Upper lobe of right lung (tissue), 1 donor: ENCODE data around the gene SSC5D. TPM values are rescaled to one million over a fixed set of nuclear protein-coding genes. Genes with fewer than 3 reads are reported as not detected.

ENCODE experiments used
- ATAC-seq: fragments of 200-7000 bp; cut with Tn5 transposase; one replicate; pipeline ENCODE4 v1.9.1; 2020; ENCODE audit warnings: mild to moderate bottlenecking, moderate library complexity
- DNase-seq: peaks from one replicate; pipeline ENCODE4 v3.0.0-alpha.2; 2020
- H3K27ac ChIP-seq: fragments of 200-600 bp; one replicate; pipeline ENCODE4 v1.8.0; 2022
- H3K27me3 ChIP-seq: fragments of 200-600 bp; one replicate; pipeline ENCODE4 v1.8.0; 2022; ENCODE audit warnings: mild to moderate bottlenecking
- H3K36me3 ChIP-seq: fragments of 200-600 bp; one replicate; pipeline ENCODE4 v1.8.0; 2022
- H3K4me1 ChIP-seq: fragments of 200-600 bp; one replicate; pipeline ENCODE4 v1.8.0; 2022
- H3K4me3 ChIP-seq: fragments of 200-600 bp; one replicate; pipeline ENCODE4 v1.8.0; 2022; ENCODE audit warnings: mild to moderate bottlenecking
- H3K9me3 ChIP-seq: fragments of 200-600 bp; one replicate; pipeline ENCODE4 v1.8.0; 2022
- intact Hi-C: fragments of 100-400 bp; cut with DNase I; formaldehyde crosslinking; loops from one replicate; pipeline ENCODE4 v1.11.0; 2022
- total RNA-seq: library from RNA; stranded (reverse); fragmentation: NEBNext Ultra II Directional; extraction: Animal tissue kit (Norgen Biotek cat#: 25700); gene quantifications from one replicate; pipeline ENCODE4 v1.2.1, GENCODE V29; 2021
- TF ChIP-seq, protein P1 (sequence below): fragments of 200-600 bp; IDR thresholded peaks from one replicate; pipeline ENCODE4 v1.8.0; 2022; ENCODE audit warnings: antibody characterized with exemption
- donor health status: DM: no; HTN: yes; CAD: no; lungs with severe emphysema.

Gene SSC5D
- total RNA-seq, 1 donor from 2014 or later = 6.0 TPM

DNA sequence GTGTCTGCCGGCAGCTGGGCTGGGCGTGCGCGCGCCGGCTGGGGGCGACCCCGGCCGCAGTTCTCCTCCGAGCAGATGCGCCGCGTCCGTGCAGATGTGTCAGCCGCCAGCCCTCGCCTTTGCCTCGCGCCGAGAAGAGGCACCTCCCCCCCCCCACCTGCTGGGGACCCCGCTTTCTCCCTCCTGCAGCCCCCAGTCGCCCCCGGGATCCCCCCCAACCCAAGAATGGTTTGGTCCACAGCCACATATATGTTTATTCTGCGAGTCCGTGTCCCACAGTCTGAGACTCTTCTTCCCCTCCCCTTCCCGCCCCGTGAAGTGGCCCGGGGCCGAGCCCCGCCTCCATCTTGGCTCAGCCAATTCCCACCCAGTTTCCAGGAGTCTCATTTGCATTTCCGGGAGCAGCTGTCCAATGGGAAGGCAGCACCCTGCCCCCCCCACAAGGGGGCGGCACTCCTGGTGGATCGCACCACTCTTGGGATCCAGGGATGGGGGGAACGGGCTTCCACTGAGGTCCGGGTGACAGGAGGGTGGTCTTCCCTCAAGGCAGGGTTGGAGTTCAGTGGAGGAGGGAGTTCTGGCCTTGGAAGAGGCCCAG is 35.4 kb upstream of the SSC5D start:
- H3K27ac ChIP-seq = no peak overlapping the region
- no peaks in the 10 kb centered on the region for H3K36me3 ChIP-seq
- intact Hi-C loops = no loop called here
- H3K4me1 ChIP-seq = peaks cover 11% of the 10 kb centered on the region
- H3K4me3 ChIP-seq = no peak overlapping the region
- TF ChIP-seq, protein P1, sequence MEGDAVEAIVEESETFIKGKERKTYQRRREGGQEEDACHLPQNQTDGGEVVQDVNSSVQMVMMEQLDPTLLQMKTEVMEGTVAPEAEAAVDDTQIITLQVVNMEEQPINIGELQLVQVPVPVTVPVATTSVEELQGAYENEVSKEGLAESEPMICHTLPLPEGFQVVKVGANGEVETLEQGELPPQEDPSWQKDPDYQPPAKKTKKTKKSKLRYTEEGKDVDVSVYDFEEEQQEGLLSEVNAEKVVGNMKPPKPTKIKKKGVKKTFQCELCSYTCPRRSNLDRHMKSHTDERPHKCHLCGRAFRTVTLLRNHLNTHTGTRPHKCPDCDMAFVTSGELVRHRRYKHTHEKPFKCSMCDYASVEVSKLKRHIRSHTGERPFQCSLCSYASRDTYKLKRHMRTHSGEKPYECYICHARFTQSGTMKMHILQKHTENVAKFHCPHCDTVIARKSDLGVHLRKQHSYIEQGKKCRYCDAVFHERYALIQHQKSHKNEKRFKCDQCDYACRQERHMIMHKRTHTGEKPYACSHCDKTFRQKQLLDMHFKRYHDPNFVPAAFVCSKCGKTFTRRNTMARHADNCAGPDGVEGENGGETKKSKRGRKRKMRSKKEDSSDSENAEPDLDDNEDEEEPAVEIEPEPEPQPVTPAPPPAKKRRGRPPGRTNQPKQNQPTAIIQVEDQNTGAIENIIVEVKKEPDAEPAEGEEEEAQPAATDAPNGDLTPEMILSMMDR = no peak
- ATAC-seq = peak; percentile 62
- no peaks in the 10 kb centered on the region for H3K9me3 ChIP-seq
- DNase-seq = no peak
- H3K27me3 ChIP-seq = peaks cover 25% of the 10 kb centered on the region

DNA sequence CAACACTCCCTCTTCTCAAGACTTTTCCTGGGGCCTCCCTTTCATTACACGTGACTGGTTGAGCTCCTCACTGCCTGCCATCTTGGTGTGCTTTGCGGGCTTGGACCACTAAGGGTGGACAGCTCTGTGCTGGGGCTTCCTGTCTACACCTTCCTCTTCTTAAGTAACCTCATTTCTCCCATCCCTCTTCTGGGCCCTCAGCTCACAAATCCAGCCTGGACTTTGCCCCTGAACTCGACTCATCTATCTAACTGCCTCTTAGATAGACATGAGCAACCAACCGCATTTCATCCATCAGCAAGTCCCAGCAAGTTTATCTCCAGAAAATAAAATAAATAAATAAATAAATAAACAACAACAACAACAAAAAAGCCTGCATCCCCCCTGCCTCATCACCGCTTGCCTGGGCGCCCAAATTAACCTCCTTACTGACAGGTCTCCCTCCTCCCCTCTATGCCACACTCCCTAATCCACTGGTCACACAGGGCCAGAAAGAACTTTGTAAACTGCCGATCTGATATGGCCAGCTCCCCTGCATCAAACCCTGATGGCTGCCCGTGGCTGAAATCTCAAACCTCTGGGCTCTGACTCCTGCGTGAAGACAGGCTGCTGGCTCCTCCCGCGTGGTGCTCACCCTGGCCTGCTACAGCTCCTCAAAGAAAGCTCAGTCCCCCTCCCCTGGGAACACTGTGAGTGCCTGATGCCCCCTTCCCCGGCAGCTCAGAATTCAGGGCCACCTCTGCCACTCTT is 34.5 kb upstream of the SSC5D start:
- DNase-seq (no peak), ATAC-seq (no peak)
- Histone ChIP-seq H3K4me3 (no peak overlapping the region), H3K27ac (no peak overlapping the region), H3K36me3 (no peaks in the 10 kb centered on the region), H3K27me3 (peaks cover 25% of the 10 kb centered on the region), H3K9me3 (no peaks in the 10 kb centered on the region), H3K4me1 (peaks cover 11% of the 10 kb centered on the region)
- intact Hi-C loops = no loop called here
- TF ChIP-seq, protein P1 = no peak

DNA sequence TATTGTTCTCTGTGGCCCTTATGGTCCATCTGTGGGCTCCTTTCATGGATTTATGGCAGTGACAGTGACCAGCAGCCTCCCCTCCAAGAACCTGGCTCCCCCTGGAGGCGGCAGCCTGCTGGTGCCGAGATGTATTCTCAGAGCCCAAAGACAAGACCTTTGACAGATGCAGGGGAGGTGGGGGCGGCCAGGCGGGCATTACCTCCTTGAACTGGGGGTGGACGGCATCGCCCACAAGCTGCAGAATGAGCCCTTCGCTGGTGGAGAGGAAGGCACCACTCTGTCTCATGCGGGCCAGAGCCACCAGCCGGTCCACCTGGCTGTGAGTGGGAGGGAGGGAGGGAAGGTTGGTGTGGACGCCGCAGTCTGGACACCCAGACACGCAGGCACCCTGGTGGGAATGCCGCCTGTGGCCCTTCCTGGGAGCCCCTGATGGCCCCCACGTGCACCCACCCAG is 33.4 kb upstream of the SSC5D start:
- intact Hi-C loops = no loop called here
- ATAC-seq (peak; percentile 15), DNase-seq (no peak)

DNA sequence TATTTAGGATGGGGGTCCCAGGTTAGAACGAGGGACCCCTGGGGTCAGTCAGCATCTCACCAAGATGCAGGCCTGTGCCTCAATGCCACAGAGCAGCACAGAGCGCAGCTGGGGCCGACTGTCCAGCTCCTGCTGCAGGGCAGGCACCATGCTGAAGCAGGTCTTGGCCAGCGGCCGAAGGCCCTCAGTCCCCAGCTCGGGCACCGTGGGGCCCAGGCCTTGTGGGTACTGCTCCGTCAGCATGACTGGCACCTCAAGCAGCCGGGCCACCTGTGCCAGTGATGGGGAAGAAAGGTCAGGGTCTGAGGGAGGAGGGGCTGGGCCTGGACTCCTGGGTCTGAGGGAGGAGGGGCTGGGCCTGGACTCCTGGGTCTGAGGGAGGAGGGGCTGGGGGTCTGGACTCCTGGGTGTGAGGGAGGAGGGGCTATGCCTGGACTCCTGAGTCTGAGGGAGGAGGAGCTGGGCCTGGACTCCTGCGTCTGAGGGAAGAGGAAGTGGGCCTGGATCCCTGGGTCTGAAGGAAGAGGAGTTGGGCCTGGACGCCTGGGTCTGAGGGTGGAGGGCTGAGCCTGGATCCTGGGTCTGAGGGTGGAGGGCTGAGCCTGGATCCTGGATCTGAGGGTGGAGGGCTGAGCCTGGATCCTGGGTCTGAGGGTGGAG is 32.5 kb upstream of the SSC5D start:
- peaks cover 11% of the 10 kb centered on the region for H3K4me1 ChIP-seq
- TF ChIP-seq, protein P1 = no peak
- no peak overlapping the region for H3K27ac ChIP-seq
- DNase-seq (no peak), ATAC-seq (no peak)
- H3K36me3 ChIP-seq = no peaks in the 10 kb centered on the region
- H3K9me3 ChIP-seq = no peaks in the 10 kb centered on the region
- intact Hi-C loops = no loop called here
- H3K4me3 ChIP-seq = no peak overlapping the region
- peaks cover 16% of the 10 kb centered on the region for H3K27me3 ChIP-seq

More for the DNA sequence above, 33.4 kb upstream of the SSC5D start:
- no peak overlapping the region for H3K4me3 ChIP-seq
- H3K27ac ChIP-seq = no peak overlapping the region
- peaks cover 11% of the 10 kb centered on the region for H3K4me1 ChIP-seq
- no peaks in the 10 kb centered on the region for H3K9me3 ChIP-seq
- peaks cover 16% of the 10 kb centered on the region for H3K27me3 ChIP-seq
- H3K36me3 ChIP-seq = no peaks in the 10 kb centered on the region
- TF ChIP-seq, protein P1 = peak; percentile 42

DNA sequence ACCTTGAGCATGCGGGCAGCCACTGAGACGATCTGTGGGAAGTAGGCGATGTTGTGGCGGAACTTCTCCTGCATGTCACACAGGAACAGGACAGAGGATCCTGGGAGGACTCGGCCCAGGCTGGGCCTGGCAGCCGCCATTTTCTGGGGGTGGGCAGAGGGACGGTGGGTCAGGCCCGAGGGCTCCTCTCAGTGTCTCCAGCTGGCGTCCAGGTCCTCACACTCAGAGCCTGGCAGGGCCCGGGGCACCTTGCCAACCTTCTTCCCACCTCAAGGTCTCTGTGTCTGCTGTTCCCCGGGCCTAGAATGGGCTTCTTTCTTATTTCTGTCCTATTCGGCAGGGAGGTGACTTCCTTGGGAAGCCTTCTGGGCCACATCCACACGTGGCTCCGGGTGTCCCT is 31.9 kb upstream of the SSC5D start:
- Histone ChIP-seq H3K27ac (no peak overlapping the region), H3K36me3 (no peaks in the 10 kb centered on the region), H3K9me3 (no peaks in the 10 kb centered on the region), H3K27me3 (peaks cover 15% of the 10 kb centered on the region), H3K4me1 (peaks cover 11% of the 10 kb centered on the region), H3K4me3 (no peak overlapping the region)
- TF ChIP-seq, protein P1 = no peak
- intact Hi-C loops = no loop called here
- ATAC-seq (no peak), DNase-seq (no peak)
